T-helper 17 cell (primary cell): Measurements from ENCODE around the gene LRIT3. TPM values are rescaled to one million over a fixed set of nuclear protein-coding genes. Genes with fewer than 3 reads are reported as not detected.

Experiments
- ATAC-seq: fragments of 150-1000 bp; cut with Tn5 transposase; 2 replicates; pipeline ENCODE4 v1.10.0; 2021; ENCODE audit warnings: mild to moderate bottlenecking, moderate library complexity
- DNase-seq, 3 donors: peaks; one replicate each; pipeline versions ENCODE4 v3.0.0 to v3.0.0-alpha.2; 2020 to 2021
- H3K9me3 ChIP-seq: one replicate; pipeline ENCODE4 v1.7.0; 2013; ENCODE audit warnings: low read length, mild to moderate bottlenecking; ENCODE audit not compliant: control insufficient read depth, poor library complexity, severe bottlenecking
- H3K27ac Mint-ChIP-seq: one replicate; pipeline ENCODE4 v1.8.0; 2022; ENCODE audit warnings: mild to moderate bottlenecking, moderate library complexity, mixed read lengths
- H3K27me3 Mint-ChIP-seq: one replicate; pipeline ENCODE4 v1.8.0; 2022; ENCODE audit warnings: mixed read lengths
- H3K36me3 Mint-ChIP-seq: one replicate; pipeline ENCODE4 v1.8.0; 2022; ENCODE audit warnings: low read depth, mixed read lengths
- H3K4me1 Mint-ChIP-seq: one replicate; pipeline ENCODE4 v1.8.0; 2022; ENCODE audit warnings: mild to moderate bottlenecking, mixed read lengths
- H3K4me3 Mint-ChIP-seq: one replicate; pipeline ENCODE4 v1.8.0; 2022; ENCODE audit warnings: mild to moderate bottlenecking, moderate library complexity, mixed read lengths
- total RNA-seq, 4 donors: library from RNA in 2 of 4; stranded (reverse) in 2 of 4; gene quantifications; one replicate each; pipeline ENCODE4 v1.2.3 and lab custom pipeline; 2022 to 2026

LRIT3 gene
- total RNA-seq, 2 donors from 2014 or later, result 0.21 to 0.30 TPM

DNA sequence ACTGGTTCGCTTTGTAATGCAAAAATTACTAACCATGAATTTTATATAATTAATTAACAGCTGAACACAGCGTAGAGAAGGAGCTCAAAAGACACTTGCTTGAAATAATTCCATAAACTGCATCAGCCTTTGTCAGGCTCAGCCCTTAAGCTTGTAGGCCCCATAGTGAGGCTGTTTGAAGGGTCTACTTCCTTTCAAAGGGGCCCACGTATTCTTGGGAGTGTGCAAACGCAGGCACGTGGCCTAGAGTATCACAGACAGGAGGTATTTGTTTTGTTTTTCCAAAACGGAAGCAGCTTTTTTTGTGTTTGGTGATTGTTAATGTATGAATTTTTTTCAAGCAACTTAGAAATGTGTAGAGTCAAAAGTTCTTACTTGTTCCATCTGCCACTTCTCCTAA, 39.2 kb downstream of the LRIT3 start:
- ATAC-seq, result no peak
- H3K4me3 Mint-ChIP-seq, result no peak overlapping the region
- H3K4me1 Mint-ChIP-seq, result no peaks in the 10 kb centered on the region
- no peak for DNase-seq
- H3K36me3 Mint-ChIP-seq, result no peaks in the 10 kb centered on the region
- peaks cover 2% of the 10 kb centered on the region for H3K27me3 Mint-ChIP-seq
- H3K27ac Mint-ChIP-seq, result no peak overlapping the region
- H3K9me3 ChIP-seq, result no peaks in the 10 kb centered on the region

DNA sequence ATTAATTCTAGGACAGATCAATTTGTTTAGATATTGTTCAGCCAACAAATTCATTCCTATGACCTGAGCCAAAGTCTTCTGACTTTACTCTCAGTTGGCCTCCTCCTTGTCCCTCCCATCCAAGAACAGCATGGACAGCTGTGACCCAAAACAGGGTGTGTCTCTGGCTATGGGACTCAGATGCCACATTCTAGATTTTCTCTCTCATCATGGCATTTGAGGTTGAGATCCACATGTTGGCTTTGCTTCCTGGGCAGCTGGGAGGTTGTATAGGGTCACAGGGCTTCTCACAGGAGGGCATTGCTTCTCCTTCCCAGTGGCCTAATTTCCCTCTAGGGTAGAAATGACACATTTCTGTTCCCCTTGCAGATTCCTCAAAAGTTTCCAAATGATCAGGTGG, 42.2 kb downstream of the LRIT3 start:
- Mint-ChIP-seq H3K4me1 (no peaks in the 10 kb centered on the region), H3K4me3 (no peak overlapping the region), H3K36me3 (no peaks in the 10 kb centered on the region), H3K27ac (no peak overlapping the region), H3K27me3 (no peaks in the 10 kb centered on the region)
- DNase-seq (no peak), ATAC-seq (no peak)
- H3K9me3 ChIP-seq, result no peaks in the 10 kb centered on the region

DNA sequence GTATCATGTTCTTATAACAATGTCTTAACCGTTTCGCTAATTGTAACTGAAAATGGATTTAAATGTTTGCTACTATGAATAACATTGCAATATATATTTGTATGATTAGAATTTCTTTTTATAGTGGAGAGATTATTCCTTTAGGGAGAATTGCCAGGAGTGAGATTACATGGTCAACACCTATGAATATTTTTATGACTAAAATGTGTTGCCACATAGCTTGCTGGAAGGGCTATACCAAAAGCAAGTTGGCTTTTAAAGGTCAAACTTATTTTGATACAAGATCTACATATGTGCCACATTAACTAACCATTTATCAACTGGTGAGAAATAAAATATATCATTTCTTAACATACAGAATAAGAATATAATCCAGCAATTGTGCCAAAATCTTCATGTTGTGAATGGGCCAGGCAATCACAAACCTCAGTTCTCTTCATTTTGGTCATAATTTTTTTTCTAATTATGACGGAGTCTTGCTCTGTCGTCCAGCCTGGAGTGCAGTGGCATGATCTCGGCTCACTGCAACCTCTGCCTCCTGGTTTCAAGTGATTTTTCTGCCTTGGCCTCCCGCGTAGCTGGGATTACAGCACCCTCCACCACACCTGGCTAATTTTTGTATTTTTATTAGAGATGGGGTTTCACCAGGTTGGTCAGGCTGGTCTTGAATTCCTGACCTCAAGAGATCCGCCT, 54.8 kb downstream of the LRIT3 start:
- Mint-ChIP-seq H3K4me1 (no peaks in the 10 kb centered on the region), H3K36me3 (peaks cover 2% of the 10 kb centered on the region), H3K27me3 (peaks cover 22% of the 10 kb centered on the region), H3K4me3 (no peak overlapping the region), H3K27ac (no peak overlapping the region)
- no peak for ATAC-seq
- DNase-seq, result no peak
- no peaks in the 10 kb centered on the region for H3K9me3 ChIP-seq

DNA sequence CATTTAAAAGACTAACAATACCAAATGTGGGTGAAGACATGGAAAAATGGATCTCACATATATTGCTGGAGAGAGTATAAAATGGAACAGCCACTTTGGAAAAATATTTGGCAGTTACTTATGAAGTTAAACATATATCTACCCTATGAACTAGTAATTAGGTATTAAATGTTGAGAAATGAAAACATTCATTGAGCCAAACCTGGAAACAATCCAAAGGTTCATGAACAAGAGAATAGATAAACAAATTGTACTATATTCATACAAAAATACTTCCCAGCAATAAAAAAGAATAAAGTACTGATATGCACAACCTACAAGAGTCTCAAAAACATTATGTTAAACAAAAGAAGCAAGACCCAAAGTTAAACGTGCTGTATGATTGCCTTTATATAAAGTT, 60.8 kb downstream of the LRIT3 start:
- peaks cover 42% of the 10 kb centered on the region for H3K27me3 Mint-ChIP-seq
- DNase-seq (no peak), ATAC-seq (no peak)
- H3K4me3 Mint-ChIP-seq, result no peak overlapping the region
- no peak overlapping the region for H3K27ac Mint-ChIP-seq
- peaks cover 4% of the 10 kb centered on the region for H3K36me3 Mint-ChIP-seq
- peaks cover 2% of the 10 kb centered on the region for H3K4me1 Mint-ChIP-seq
- H3K9me3 ChIP-seq, result no peaks in the 10 kb centered on the region

DNA sequence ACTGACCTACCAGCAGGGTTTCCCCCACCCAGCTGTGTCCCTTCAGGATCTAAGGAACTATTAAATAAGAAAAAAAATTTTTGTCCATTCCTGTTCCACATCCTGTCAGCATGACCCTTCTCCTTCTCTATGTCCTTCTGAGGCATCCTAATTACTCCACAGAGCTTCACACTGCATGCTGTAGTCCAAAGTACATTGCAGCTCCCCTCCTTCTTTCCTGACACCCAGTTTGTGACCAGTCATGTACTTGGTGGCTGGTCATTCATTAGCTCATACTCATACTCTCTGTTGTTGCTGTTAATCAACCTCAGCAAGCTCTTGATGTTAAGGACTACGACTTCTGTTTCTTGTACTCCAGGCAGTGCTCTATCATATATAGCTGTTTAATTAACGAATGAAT, 62.3 kb downstream of the LRIT3 start:
- no peak for ATAC-seq
- peaks cover 2% of the 10 kb centered on the region for H3K4me1 Mint-ChIP-seq
- H3K9me3 ChIP-seq, result no peaks in the 10 kb centered on the region
- DNase-seq, result no peak
- no peak overlapping the region for H3K27ac Mint-ChIP-seq
- H3K27me3 Mint-ChIP-seq, result peaks cover 47% of the 10 kb centered on the region
- peaks cover 4% of the 10 kb centered on the region for H3K36me3 Mint-ChIP-seq
- no peak overlapping the region for H3K4me3 Mint-ChIP-seq

DNA sequence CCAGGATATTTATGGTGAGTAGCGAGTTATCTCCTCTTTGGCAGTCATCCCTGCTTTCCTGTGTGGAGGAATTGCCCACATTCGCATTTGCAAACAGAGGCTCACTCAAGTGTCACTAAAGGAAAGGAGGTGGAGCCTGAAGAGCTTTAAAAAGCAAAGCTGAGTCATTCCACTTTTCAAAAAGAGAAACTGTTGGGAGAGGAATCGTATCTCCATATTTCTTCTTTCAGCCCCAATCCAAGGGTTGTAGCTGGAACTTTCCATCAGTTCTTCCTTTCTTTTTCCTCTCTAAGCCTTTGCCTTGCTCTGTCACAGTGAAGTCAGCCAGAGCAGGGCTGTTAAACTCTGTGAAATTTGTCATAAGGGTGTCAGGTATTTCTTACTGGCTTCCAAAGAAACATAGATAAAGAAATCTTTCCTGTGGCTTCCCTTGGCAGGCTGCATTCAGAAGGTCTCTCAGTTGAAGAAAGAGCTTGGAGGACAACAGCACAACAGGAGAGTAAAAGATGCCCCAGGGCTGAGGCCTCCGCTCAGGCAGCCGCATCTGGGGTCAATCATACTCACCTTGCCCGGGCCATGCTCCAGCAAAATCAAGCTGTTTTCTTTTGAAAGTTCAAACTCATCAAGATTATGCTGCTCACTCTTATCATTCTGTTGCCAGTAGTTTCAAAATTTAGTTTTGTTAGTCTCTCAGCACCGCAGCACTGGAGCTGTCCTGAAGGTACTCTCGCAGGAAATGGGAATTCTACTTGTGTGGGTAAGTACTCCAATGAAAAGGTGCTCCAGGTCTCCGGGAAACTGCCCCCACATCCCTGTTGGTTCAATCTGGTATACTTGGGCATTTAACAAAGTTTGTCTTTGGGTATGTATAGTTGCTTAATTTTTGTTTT, 65.0 kb downstream of the LRIT3 start, which contains the start of gene EGF:
Gene EGF, plus strand, starts transcription at position 178 of the 890 bp plus-strand sequence. Its CDS starts 453 bp downstream, at position 631.
- no peak for ATAC-seq
- Mint-ChIP-seq H3K4me3 (no peak within 1 kb of the TSS), H3K4me1 (peaks cover 2% of the 10 kb centered on the region), H3K27me3 (peaks cover 47% of the 10 kb centered on the region), H3K36me3 (peaks cover 2% of the 10 kb centered on the region), H3K27ac (no peak within 1 kb of the TSS)
- DNase-seq, result no peak
- H3K9me3 ChIP-seq, result no peaks in the 10 kb centered on the region

DNA sequence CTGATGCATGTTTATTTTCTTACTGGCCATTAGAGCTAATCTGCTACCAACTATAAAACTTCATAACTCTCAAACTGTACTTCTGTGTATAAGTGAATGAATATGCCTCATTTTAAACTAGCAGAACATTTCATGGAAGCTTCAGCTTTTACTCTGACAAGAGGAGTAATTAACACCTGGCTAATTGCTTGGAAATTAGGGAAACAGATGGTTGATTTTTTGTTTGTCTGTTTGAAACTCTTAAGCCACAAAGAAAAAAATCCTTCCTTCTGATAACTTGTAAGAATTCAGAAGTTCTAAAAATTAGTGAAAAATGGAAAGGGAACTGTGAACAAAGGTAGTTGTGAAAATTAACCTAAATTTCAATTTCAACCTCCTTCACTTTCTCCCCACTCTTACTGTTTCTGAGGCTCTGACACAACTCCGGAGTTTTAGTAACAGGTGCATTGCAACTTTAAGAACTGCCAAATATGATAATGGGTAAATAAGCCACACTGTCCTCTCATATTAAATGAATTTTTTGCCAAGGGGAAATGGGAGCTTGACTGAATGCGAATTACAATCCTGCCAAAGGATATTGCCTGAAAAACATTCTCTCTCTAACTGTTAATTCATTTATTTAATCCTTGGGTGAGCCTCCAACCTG, 65.8 kb downstream of the LRIT3 start:
- DNase-seq (no peak), ATAC-seq (no peak)
- no peak overlapping the region for H3K27ac Mint-ChIP-seq
- peaks cover 2% of the 10 kb centered on the region for H3K4me1 Mint-ChIP-seq
- peaks cover 54% of the 10 kb centered on the region for H3K27me3 Mint-ChIP-seq
- no peak overlapping the region for H3K4me3 Mint-ChIP-seq
- no peaks in the 10 kb centered on the region for H3K9me3 ChIP-seq
- H3K36me3 Mint-ChIP-seq, result peaks cover 2% of the 10 kb centered on the region

DNA sequence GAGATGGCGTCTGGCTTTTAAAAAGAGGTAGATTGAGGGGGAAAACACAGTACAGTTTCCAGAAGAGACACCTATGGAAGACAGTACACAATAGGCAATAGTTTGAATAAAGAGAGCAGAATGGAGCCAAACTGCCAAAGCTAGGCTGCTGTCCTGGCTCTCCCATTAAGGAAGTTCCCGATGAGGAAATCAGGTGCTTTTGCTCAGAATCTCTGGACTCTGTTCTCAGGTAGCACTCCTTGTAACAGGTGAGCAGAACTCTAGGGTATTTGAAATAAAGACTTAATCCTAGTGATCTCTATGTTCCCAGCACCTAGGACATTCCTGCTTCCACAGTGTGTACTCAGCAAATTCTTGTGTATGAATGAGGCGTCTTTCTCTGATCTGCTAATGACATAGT, 66.4 kb downstream of the LRIT3 start:
- Mint-ChIP-seq H3K36me3 (peaks cover 2% of the 10 kb centered on the region), H3K4me3 (no peak overlapping the region)
- ATAC-seq, result no peak

DNA sequence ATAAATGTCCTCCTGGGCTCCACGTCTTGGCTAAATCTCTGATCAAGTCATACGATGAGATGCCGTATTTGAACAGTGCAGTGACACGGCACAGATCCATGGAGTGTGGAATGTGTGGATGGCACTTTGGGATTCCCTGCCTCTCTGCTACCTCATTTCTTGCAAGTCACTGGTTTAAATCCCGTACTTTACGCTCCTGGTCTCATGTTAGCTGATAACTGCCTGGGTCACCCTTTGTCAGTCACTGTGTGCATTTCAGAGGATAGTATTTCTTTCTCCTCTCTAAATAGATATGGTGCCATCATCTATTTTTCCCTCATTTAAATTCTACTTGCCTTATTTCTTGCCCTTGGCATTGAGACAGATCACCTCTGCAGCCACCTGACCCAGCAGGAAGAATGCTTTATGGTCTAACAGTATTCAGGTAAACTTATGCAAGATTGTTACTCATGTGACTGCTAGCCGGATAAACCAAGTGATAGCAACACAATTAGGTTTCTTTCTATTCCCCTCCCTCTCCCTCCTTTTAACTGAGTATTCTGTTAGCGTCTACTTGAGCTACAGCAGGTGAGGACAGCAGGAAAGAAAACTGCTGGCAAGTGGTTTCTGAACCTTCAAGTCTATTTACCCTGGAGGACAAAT, 67.6 kb downstream of the LRIT3 start:
- H3K4me3 Mint-ChIP-seq, result no peak overlapping the region

More for the DNA sequence above, 66.4 kb downstream of the LRIT3 start:
- DNase-seq, result no peak
- no peak overlapping the region for H3K27ac Mint-ChIP-seq
- peaks cover 2% of the 10 kb centered on the region for H3K4me1 Mint-ChIP-seq
- no peaks in the 10 kb centered on the region for H3K9me3 ChIP-seq
- H3K27me3 Mint-ChIP-seq, result peaks cover 60% of the 10 kb centered on the region

DNA sequence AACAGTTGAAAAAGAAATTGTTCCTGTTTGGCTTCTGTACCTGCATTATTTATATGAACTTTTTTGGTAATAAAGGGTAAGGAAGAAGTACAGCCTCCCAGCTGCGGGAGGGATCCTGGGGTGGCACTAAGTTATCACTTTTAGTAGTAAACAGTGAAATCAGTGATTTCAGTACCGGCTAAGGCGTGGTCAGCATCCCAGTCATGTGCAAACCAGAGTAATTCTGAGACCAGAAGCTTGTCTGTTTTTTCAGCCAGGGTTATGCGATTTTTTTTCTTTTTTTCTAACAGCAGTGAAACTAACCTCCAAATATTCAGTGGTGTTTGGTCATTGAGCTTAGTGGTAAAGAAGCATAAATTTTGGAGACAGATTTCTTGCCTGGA, 68.1 kb downstream of the LRIT3 start:
- peaks cover 2% of the 10 kb centered on the region for H3K4me1 Mint-ChIP-seq
- no peak for DNase-seq
- H3K36me3 Mint-ChIP-seq, result peaks cover 2% of the 10 kb centered on the region
- H3K9me3 ChIP-seq, result no peaks in the 10 kb centered on the region
- no peak for ATAC-seq
- H3K27ac Mint-ChIP-seq, result no peak overlapping the region
- no peak overlapping the region for H3K4me3 Mint-ChIP-seq
- peaks cover 67% of the 10 kb centered on the region for H3K27me3 Mint-ChIP-seq

More for the DNA sequence above, 67.6 kb downstream of the LRIT3 start:
- DNase-seq (no peak), ATAC-seq (no peak)
- Mint-ChIP-seq H3K27me3 (peaks cover 63% of the 10 kb centered on the region), H3K36me3 (peaks cover 2% of the 10 kb centered on the region), H3K4me1 (peaks cover 2% of the 10 kb centered on the region), H3K27ac (no peak overlapping the region)
- H3K9me3 ChIP-seq, result no peaks in the 10 kb centered on the region

DNA sequence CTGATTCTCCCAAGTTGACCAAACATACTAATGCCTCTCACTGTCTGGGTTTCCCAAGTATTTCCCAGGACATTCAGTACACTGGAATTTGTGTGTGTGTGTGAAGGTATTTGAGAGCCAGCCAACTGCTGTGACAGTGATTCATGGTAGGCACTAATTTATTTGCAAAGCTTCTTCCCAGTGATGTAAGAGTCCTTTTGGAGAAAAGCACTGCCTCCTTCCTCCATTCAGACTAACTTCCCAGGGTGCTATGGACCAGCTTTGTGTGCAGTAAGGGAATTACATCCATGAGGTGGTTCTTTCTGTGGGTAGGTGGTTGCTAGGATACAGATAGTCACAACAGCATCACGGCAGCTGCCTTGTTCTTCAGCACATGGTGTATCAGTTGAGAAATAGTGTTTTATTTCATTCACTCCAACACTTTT, 73.5 kb downstream of the LRIT3 start:
- H3K4me1 Mint-ChIP-seq, result peaks cover 2% of the 10 kb centered on the region
- no peak for ATAC-seq
- no peak for DNase-seq
- no peak overlapping the region for H3K27ac Mint-ChIP-seq
- H3K9me3 ChIP-seq, result no peaks in the 10 kb centered on the region
- peaks cover 27% of the 10 kb centered on the region for H3K27me3 Mint-ChIP-seq
- no peaks in the 10 kb centered on the region for H3K36me3 Mint-ChIP-seq
- H3K4me3 Mint-ChIP-seq, result no peak overlapping the region
